SU-DHL-6 (cell line): ENCODE results near the gene KISS1.

Experiments
- EZH2phosphoT487 ChIP-seq: fragments of 200-600 bp; sonication (generic), shearing (Covaris generic); conservative IDR thresholded peaks from 2 replicates; pipeline ENCODE4 v1.6.1; 2018; ENCODE audit warnings: mild to moderate bottlenecking, antibody characterized with exemption, low read length, moderate library complexity, mixed read lengths
- TF ChIP-seq, protein P1 (sequence below): fragments of 200-600 bp; sonication (generic); IDR thresholded peaks from one replicate; pipeline ENCODE4 v1.5.1; 2017; ENCODE audit warnings: antibody characterized with exemption, mild to moderate bottlenecking, low read length, moderate library complexity; ENCODE audit not compliant: insufficient read depth, poor library complexity, severe bottlenecking

DNA sequence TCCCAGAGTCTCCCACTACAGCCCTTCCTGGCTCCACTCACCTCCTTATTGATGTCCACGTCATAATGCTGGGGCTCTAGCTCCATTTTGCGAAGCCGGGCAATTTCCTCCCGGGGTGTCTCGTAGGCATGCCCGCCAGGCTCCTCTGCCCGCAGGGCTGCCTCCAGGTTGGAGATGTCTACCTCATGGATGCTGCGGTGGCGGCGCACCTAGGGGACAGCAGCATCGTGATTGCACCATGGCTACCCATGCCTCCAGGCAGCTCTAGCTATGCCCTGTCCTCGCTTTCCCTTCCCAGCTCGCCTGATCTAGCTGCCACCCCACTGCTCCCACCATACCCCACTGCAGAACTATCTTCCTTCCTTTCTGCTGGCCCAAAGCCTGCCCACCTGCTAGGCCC is 32.6 kb upstream of the KISS1 start:
- TF ChIP-seq, protein P1, sequence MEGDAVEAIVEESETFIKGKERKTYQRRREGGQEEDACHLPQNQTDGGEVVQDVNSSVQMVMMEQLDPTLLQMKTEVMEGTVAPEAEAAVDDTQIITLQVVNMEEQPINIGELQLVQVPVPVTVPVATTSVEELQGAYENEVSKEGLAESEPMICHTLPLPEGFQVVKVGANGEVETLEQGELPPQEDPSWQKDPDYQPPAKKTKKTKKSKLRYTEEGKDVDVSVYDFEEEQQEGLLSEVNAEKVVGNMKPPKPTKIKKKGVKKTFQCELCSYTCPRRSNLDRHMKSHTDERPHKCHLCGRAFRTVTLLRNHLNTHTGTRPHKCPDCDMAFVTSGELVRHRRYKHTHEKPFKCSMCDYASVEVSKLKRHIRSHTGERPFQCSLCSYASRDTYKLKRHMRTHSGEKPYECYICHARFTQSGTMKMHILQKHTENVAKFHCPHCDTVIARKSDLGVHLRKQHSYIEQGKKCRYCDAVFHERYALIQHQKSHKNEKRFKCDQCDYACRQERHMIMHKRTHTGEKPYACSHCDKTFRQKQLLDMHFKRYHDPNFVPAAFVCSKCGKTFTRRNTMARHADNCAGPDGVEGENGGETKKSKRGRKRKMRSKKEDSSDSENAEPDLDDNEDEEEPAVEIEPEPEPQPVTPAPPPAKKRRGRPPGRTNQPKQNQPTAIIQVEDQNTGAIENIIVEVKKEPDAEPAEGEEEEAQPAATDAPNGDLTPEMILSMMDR = no peak
- no peak for TF ChIP-seq EZH2phosphoT487
